Neural crest cell (in vitro differentiated cells): ENCODE data around the gene PIK3C2G. TPM values are rescaled to one million over a fixed set of nuclear protein-coding genes. Genes with fewer than 3 reads are reported as not detected.
A peak's percentile ranks its signal among the peaks of the same experiment; 100 is the strongest.

Experiments
- DNase-seq: peaks from one replicate; pipeline ENCODE4 v3.0.0; 2021; ENCODE audit warnings: low read depth, mixed read lengths, low spot score
- H3K27ac Mint-ChIP-seq: one replicate; pipeline ENCODE4 v1.8.0; 2021; ENCODE audit warnings: mild to moderate bottlenecking, mixed read lengths; ENCODE audit not compliant: unreplicated experiment
- H3K27me3 Mint-ChIP-seq: 2 replicates; pipeline ENCODE4 v1.8.0; 2021; ENCODE audit warnings: low read depth, mild to moderate bottlenecking, mixed read lengths
- H3K36me3 Mint-ChIP-seq: 2 replicates; pipeline ENCODE4 v1.8.0; 2021; ENCODE audit warnings: low read depth, mild to moderate bottlenecking, mixed read lengths
- H3K4me1 Mint-ChIP-seq: 2 replicates; pipeline ENCODE4 v1.8.0; 2021; ENCODE audit warnings: mixed read lengths
- H3K4me3 Mint-ChIP-seq: one replicate; pipeline ENCODE4 v1.8.0; 2021; ENCODE audit warnings: mild to moderate bottlenecking, mixed read lengths
- H3K9me3 Mint-ChIP-seq: 2 replicates; pipeline ENCODE4 v1.8.0; 2021; ENCODE audit warnings: mixed read lengths
- total RNA-seq: library from RNA; stranded (reverse); gene quantifications from 2 replicates; pipeline ENCODE4 v1.2.1, GENCODE V29; 2021
- TF ChIP-seq, protein P1 (sequence below): fragments of 200-600 bp; sonication (generic); conservative IDR thresholded peaks from 2 replicates; pipeline ENCODE4 v1.5.0; 2021; ENCODE audit warnings: antibody characterized with exemption, mild to moderate bottlenecking

The PIK3C2G gene
- total RNA-seq, 1 donor from 2014 or later, result not detected

DNA sequence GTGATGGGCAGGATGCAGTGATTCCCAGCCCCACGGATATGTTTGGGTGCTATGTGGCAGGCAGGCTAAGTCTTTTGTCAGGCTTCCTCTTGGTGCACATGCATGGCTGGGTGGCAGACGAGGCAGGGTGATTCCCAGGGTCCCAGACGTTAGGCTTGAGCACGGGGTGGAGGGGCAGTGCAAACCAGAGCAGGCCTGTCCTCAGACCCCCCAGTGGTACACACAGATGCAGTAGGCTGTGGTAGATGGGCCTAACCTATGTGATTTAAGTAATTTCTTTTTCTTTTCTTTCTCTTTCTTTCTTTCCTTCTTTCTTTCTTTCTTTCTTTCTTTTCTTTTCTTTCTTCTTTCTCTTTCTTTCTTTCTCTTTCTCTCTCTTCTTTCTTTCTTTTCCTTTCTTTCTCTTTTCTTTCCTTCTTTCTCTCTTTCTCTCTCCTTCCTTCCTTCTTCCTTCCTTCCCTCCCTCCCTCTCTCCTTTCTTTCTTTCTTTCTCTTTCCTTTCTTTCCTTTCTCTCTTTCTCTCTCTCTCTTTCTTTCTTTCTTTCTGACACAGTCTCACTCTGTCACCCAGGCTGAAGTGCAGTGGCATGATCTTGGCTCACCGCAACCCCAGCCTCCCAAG, 41.6 kb downstream of the PIK3C2G start:
- no peaks in the 10 kb centered on the region for H3K4me1 Mint-ChIP-seq
- H3K4me3 Mint-ChIP-seq, result no peak overlapping the region
- H3K36me3 Mint-ChIP-seq, result no peaks in the 10 kb centered on the region
- H3K27ac Mint-ChIP-seq, result no peak overlapping the region
- DNase-seq, result no peak
- no peaks in the 10 kb centered on the region for H3K27me3 Mint-ChIP-seq
- H3K9me3 Mint-ChIP-seq, result peaks cover 2% of the 10 kb centered on the region
- TF ChIP-seq, protein P1, sequence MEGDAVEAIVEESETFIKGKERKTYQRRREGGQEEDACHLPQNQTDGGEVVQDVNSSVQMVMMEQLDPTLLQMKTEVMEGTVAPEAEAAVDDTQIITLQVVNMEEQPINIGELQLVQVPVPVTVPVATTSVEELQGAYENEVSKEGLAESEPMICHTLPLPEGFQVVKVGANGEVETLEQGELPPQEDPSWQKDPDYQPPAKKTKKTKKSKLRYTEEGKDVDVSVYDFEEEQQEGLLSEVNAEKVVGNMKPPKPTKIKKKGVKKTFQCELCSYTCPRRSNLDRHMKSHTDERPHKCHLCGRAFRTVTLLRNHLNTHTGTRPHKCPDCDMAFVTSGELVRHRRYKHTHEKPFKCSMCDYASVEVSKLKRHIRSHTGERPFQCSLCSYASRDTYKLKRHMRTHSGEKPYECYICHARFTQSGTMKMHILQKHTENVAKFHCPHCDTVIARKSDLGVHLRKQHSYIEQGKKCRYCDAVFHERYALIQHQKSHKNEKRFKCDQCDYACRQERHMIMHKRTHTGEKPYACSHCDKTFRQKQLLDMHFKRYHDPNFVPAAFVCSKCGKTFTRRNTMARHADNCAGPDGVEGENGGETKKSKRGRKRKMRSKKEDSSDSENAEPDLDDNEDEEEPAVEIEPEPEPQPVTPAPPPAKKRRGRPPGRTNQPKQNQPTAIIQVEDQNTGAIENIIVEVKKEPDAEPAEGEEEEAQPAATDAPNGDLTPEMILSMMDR, result no peak

DNA sequence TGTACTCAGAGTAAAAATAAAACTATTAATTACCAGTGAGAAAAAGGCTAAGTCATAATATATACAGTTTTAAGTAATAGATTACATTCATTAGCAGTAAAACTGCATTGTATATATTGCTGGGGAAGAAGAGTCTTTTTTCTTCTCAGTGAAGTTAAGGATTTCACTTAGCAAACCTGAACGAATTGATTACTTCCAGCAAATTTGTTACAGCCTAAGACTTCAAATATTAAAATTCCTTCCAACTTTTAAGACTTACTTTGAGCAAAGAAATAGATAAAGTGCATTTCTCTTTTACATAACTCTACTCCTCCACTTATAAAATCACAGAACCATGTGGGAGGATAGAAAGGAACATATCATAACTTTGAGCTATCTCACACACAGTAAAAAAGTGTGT, 43.3 kb downstream of the PIK3C2G start:
- no peaks in the 10 kb centered on the region for H3K36me3 Mint-ChIP-seq
- H3K9me3 Mint-ChIP-seq, result peaks cover 2% of the 10 kb centered on the region

DNA sequence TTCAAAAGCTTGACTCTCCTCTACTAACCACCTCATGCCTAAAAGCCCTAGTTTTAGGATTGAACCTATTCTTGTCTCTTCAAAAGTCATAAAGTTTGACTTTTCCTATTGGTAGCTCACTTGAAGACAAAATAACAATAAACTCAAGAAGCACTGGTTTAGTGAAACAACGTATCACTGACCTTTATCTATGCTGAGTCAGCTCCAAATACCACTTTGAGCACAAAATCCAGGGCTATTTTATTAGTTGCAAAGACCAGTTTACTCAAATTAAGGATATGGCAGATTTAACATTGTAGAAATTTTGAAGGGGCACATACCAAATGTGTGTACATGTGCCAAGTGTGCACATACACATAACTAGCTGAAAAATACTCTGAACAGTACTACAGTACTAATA, 45.0 kb downstream of the PIK3C2G start:
- Mint-ChIP-seq H3K36me3 (no peaks in the 10 kb centered on the region), H3K27me3 (no peaks in the 10 kb centered on the region), H3K4me3 (no peak overlapping the region), H3K27ac (no peak overlapping the region), H3K4me1 (no peaks in the 10 kb centered on the region), H3K9me3 (peaks cover 2% of the 10 kb centered on the region)
- TF ChIP-seq, protein P1, result no peak
- DNase-seq, result no peak

More for the DNA sequence above, 43.3 kb downstream of the PIK3C2G start:
- H3K27me3 Mint-ChIP-seq, result no peaks in the 10 kb centered on the region
- TF ChIP-seq, protein P1, result no peak
- no peak overlapping the region for H3K27ac Mint-ChIP-seq
- H3K4me3 Mint-ChIP-seq, result no peak overlapping the region
- no peaks in the 10 kb centered on the region for H3K4me1 Mint-ChIP-seq
- DNase-seq, result no peak

DNA sequence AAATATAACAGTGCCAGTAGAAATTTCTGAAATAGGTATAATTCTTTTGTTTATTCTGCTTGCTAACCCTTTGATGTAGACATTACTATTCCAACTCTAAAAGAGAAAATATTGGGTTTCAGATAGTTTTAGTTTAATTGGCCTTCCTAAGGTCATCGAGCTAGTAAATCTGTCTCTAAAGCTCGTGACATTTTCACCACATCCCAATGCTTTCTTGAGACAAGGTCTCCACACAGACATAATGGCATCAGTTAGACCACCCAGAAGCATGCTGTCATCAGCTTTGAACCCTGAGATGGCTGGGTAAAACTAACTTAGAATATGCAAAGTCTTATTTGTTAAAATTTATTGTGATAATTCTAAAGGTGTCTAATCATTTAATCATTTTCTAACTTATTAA, 52.0 kb downstream of the PIK3C2G start:
- DNase-seq, result no peak
- Mint-ChIP-seq H3K9me3 (no peaks in the 10 kb centered on the region), H3K4me3 (no peak overlapping the region), H3K36me3 (no peaks in the 10 kb centered on the region), H3K4me1 (no peaks in the 10 kb centered on the region), H3K27me3 (no peaks in the 10 kb centered on the region), H3K27ac (no peak overlapping the region)
- TF ChIP-seq, protein P1, result no peak

DNA sequence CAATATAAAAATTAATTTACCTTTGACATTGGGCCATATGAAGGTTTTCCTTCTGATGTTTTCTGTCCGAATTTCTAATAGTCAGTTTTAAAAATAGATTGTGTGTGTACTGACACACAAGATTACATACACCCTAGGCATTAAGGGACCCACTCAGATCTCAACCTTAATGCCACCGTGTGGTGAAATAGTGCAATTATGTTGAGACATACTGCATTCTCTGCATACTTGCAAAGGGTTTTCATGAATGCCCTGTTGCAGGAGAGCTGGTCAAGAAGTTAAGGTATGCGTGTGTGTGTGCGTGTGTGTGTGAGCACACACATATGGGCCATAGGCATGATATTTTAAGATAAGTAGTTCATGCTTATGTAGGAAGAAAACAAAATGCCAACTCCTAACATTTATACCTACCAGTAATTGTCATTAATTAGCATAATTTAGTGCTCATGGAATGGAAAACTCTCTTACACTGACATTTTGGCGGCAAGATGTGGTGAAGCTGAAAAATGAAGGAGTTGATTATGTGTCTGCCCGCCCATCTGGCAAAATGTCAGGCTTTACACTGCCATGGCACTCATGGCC, 58.8 kb downstream of the PIK3C2G start:
- TF ChIP-seq, protein P1, result peak; percentile 85
- Mint-ChIP-seq H3K36me3 (no peaks in the 10 kb centered on the region), H3K4me3 (no peak overlapping the region), H3K27me3 (no peaks in the 10 kb centered on the region), H3K27ac (no peak overlapping the region), H3K4me1 (no peaks in the 10 kb centered on the region), H3K9me3 (no peaks in the 10 kb centered on the region)
- peak; percentile 10 for DNase-seq
